GM19351 (cell line): ENCODE data around the gene CTNND2.
"Not testable (repeated sequence)": the region's sequence is repeated elsewhere in the genome, so short reads cannot be mapped to it uniquely, and the experiment has no call there.

Experiments used
- ATAC-seq: cut with Tn5 transposase; IDR thresholded peaks from one replicate; pipeline ENCODE4 v1.9.1; 2021; ENCODE audit warnings: mild to moderate bottlenecking, moderate library complexity; ENCODE audit not compliant: unreplicated experiment

The CTNND2 gene

DNA sequence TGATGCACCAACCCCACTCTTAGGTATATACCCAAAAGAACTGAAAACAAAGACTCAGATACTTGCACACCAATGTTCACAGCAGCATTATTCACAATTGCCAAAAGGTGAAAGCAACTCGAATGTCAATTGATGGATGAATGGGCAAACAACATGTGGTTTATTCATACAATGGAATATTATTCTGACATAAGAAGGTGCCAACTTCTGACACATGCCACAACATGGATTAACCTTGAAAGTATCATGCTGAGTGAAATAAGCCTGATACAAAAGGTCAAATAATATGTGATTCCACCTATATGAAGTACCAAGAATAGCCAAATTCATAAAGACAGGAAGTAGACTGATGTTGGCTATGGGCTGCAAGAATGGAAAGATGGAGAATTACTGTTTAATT is 35.0 kb downstream of the CTNND2 start:
- no peak for ATAC-seq

GRCh38 chr5:11863911-11864310 is 40.3 kb downstream of the CTNND2 start:
- ATAC-seq: no peak

GRCh38 chr5:11857391-11857790 is 46.9 kb downstream of the CTNND2 start:
- no peak for ATAC-seq

GRCh38 chr5:11854936-11855335 is 49.3 kb downstream of the CTNND2 start:
- ATAC-seq: no peak

DNA sequence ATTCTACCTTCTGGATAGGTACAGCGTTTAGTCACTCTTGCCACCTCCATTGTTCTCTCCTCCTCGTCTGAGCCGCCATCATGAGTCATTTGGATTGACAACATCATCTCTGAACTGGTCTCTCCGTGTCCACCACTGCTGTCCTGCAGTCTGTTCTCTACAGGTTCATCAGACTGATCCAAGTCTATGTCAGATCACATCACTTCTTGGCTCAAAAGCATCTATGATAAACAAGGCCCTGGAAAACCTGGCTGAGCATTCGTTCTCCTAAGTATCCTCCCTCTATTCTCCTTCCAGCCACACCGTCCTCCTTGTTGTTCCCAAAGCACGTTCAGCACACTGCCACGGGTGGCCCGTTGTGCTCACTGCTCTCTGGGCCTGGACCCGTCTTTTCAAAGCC is 50.5 kb downstream of the CTNND2 start:
- no peak for ATAC-seq

DNA sequence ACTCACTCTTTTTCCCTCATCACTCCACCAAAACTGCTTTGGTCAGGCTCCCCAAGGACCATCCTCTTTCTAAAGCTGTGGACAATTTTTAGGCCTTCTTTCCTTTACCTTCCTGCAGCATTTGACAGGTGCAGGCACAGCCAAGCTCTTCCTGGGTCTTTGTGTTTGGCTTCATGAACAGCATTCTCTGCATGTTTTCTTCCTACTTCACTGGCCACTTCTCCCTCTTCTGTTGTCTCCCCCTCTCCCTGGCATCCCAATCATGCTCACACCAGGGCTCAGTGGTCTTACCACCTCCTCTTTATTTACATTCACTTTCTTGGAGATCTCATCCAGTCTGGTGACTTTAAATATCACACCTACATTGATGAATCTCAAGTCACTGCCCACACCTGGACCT is 51.1 kb downstream of the CTNND2 start:
- ATAC-seq: no peak

- ATAC-seq: no peak
Observed at GRCh38 chr5:11852717-11853087, 51.5 kb downstream of the CTNND2 start.

DNA sequence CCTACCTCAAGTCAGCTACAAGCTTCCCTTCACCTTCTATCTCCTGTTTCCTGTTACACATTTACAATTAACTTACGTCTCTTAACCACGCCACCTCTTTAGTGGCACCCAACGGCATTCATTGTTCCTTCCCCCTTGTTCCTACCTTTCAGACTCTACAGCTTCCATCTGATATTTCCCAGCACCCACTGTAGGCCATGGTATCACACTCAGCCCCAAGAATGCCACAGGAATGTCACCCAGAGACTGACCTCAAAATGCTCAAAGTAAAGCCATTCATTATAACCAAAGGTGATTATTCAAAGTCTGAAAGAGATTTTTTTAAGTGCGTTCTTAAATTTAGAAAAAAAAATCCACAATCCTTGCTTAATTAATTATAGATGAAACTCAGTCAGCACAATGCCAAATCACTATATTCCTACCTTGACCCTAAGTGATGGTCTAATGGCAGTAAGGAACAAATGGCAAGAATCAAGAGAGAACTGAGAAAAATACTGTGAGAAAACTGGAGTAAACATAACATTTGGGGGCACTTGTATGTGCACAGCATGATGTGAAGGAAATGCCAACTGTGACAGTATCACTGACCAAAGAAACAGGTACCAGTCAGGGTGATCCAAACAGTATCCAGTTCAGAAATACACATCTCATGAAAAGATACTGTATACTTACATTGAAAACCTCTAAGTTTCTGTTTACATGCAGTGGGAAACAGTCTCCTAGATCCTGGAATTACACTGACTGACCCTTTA is 52.1 kb downstream of the CTNND2 start:
- ATAC-seq: no peak

- no peak for ATAC-seq
Observed at GRCh38 chr5:11851416-11851815, 52.8 kb downstream of the CTNND2 start.

- not testable (repeated sequence) for ATAC-seq
Observed at GRCh38 chr5:11828566-11828965, 75.7 kb downstream of the CTNND2 start.

GRCh38 chr5:11822598-11822997 is 81.6 kb downstream of the CTNND2 start:
- no peak for ATAC-seq

- no peak for ATAC-seq
Observed at GRCh38 chr5:11815916-11816315, 88.3 kb downstream of the CTNND2 start.

DNA sequence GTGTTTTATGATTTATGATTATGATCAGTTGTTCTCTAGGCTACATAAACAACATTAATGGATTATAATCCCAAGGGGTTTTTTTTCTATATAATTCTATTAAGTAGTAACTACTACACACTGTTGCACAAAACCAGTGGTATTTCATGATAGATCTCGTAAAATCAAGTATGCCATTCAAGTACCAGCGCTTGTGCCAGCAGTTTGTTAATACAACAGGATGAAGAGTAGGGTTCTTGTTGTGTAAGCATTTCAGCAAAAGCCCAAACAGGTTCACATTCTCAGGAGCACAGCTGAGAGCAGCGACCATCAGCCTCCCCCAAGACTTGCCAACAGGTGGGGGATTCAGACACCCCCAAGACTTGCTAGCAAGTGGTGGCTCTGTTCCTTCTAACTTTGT is 88.8 kb downstream of the CTNND2 start:
- no peak for ATAC-seq

DNA sequence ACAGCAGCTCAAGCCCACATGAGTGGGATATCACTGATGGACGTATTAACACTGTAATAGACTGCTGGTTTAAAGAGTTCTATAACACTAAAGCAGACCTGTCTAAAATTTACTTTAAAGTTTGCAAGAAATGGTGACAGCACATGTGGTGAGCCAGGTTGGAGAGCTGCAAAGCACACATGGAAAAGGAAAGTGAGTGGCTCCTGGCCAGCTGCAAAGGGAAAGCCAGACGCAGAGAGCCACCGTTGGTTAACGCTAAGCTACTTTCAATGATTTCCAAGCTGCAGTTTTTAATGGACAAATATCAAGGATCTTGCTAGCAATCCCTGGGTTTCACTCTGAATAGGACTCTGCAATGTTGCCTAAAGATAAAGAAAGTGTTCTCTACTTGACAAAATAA is 89.9 kb downstream of the CTNND2 start:
- ATAC-seq: no peak

DNA sequence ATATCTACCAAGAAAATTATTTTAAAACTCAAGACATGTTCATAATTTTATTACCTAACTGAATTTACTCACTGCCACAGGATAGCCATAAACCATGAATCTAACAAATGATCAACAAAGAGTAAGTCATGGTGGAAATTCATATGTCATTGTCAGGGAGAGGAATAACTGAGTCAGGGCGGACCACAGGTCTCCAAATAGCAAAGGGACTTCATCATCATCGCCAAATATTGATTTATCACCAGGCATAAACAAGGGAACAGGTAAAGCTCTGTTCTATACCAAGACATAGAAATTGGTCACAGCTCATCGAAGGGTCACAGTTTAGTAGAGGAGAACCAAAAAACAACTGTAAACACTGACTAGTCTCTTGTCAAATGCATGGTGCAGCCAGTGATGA is 94.8 kb downstream of the CTNND2 start:
- ATAC-seq: no peak

DNA sequence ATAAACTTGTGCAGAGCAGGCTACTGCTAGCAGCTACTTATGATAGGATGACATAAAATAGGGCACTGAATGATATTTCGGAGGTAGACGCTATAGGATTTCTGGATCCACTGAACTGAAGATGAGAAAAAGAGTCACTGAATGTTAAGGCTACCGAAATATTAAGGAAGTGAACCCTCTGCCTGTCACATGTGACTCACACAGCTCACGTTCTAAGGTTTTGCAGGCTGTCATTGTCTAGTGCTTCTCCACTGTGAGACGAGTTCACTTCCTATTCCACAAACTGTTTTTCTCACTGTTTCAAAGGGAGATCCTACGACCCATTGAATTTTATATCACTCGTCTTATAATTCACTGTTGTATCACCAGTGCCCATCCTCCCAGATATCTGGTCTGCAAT is 100.8 kb downstream of the CTNND2 start:
- ATAC-seq: no peak

DNA sequence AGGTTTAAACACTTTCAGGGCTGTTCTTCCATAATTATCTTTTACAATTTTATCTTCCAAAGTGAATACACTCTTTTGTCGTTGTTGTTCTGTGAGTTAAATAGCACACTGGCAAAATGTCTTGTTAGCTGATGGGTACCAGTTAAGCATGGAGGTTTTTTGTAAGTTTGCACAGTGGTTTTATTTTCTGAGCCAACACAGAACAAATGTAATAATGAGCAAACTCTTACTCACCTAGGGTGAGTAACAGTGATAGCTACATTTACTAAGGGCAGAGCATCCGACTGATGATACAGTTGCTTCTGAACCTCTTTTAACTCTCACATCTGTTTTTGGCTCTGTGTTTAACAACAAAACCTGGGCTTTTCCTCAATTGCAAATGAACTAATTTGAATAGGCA is 103.2 kb downstream of the CTNND2 start:
- ATAC-seq: no peak

GRCh38 chr5:11797132-11797531 is 107.1 kb downstream of the CTNND2 start:
- ATAC-seq: no peak

DNA sequence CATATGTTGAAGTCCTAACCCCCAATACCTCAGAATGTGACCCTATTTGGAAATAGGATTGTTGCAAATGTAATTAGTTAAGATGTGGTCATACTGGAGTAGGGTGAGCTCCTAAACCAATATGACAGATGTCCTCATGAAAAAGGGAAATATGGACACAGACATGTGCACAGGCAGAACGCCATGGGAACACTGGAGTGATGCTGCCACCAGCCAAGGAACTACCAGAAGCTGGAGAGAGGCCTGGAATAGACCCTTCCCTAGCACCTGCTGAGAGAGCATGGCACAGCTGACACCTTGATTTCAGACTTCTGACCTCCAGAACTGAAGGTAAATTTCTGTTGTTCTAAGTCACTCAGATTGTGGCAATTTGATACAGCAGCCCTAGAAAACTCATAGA is 110.8 kb downstream of the CTNND2 start:
- no peak for ATAC-seq

DNA sequence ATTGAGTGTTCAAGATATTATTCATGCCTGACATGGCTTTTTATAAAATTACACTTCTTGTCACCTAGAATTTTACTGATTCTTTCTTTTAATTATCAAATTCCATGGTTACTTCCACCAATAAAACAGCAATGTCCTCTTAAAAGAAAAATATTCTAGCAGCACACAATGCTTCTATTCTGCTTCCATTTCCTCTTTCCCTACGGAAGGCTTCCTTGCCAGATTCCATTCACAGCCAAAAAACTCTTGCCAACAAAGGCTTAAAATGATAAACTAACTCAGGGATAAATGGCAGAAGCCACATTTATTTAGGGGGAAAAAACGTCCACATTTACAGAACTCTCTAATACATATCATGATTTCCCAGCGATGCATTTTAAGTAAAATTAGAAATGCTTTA is 111.6 kb downstream of the CTNND2 start:
- ATAC-seq: no peak

GRCh38 chr5:11791792-11792191 is 112.5 kb downstream of the CTNND2 start:
- ATAC-seq: no peak

- no peak for ATAC-seq
Observed at GRCh38 chr5:11790201-11790600, 114.0 kb downstream of the CTNND2 start.

DNA sequence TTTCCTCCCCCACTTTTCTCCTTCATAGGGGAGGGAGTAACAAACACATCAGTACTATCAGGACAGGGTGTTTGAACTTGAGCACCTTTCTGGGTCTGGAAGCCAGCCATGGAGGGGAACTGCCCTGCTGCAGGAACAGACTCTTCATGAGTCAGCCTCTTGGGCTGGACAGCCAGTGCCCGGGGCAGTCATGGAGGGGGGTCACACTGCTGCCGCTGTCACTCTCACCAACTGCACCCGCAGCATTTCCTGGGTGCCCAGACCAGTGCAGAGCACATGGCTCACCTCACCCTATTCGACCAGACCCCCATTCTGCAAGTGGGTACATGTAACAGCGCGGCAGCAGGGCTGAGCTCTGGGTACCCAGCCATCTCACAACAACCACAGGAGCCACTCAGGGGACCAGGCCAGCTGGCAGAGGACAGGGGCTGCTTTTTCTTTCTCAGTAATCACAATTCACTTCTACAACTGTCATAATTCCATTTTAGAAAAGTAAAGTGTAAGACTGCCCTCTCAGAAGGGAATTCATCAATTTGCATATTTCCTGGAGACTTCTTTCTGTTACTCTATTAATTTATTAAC is 118.4 kb downstream of the CTNND2 start:
- ATAC-seq: no peak
